SHP77 (cell line): ENCODE data around the gene SLC40A1.
A peak's percentile ranks its signal among the peaks of the same experiment; 100 is the strongest.
"Not testable (repeated sequence)": the region's sequence is repeated elsewhere in the genome, so short reads cannot be mapped to it uniquely, and the experiment has no call there.

Experiments
- DNase-seq, 2 experiments: peaks; one replicate each; lab custom pipeline; 2025; lab: John Stamatoyannopoulos, UW

Gene SLC40A1

GRCh38 chr2:189580658-189581353 is at the start of gene SLC40A1:
SLC40A1 (minus strand) TSS chr2:189580786; CDS start chr2:189580460, 326 bp downstream.
- DNase-seq: peak; percentile 44 to 51

GRCh38 chr2:189629531-189630453 is 49.2 kb upstream of the SLC40A1 start:
- DNase-seq: no peak

GRCh38 chr2:189628817-189629530 is 48.4 kb upstream of the SLC40A1 start:
- no peak for DNase-seq

GRCh38 chr2:189627789-189628188 is 47.2 kb upstream of the SLC40A1 start:
- no peak for DNase-seq

- DNase-seq: no peak
These were observed 45.0 kb upstream of the SLC40A1 start for GRCh38 chr2:189625636-189626035.

GRCh38 chr2:189624648-189625355 is 44.2 kb upstream of the SLC40A1 start:
- DNase-seq: no peak

GRCh38 chr2:189623049-189623448 is 42.5 kb upstream of the SLC40A1 start:
- DNase-seq: no peak

GRCh38 chr2:189621781-189622180 is 41.2 kb upstream of the SLC40A1 start:
- no peak for DNase-seq

- no peak for DNase-seq
These were observed 37.6 kb upstream of the SLC40A1 start for GRCh38 chr2:189618197-189618596.

GRCh38 chr2:189614585-189614984 is 34.0 kb upstream of the SLC40A1 start:
- DNase-seq: no peak

GRCh38 chr2:189613650-189614420 is 33.2 kb upstream of the SLC40A1 start:
- peak in 1 of 2 experiments; percentile 6 for DNase-seq

- peak in 1 of 2 experiments; percentile 6 for DNase-seq
These were observed 32.6 kb upstream of the SLC40A1 start for GRCh38 chr2:189613077-189613636.

GRCh38 chr2:189610700-189611099 is 30.1 kb upstream of the SLC40A1 start:
- DNase-seq: no peak

GRCh38 chr2:189609853-189610252 is 29.3 kb upstream of the SLC40A1 start:
- DNase-seq: no peak

GRCh38 chr2:189609423-189609816 is 28.8 kb upstream of the SLC40A1 start:
- no peak for DNase-seq

GRCh38 chr2:189608795-189609422 is 28.3 kb upstream of the SLC40A1 start:
- no peak for DNase-seq

- no peak for DNase-seq
These were observed 27.6 kb upstream of the SLC40A1 start for GRCh38 chr2:189608170-189608569.

GRCh38 chr2:189602233-189602632 is 21.6 kb upstream of the SLC40A1 start:
- no peak for DNase-seq

GRCh38 chr2:189601652-189602051 is 21.1 kb upstream of the SLC40A1 start:
- not testable (repeated sequence) for DNase-seq

- DNase-seq: no peak
These were observed 20.5 kb upstream of the SLC40A1 start for GRCh38 chr2:189601043-189601442.
